ENCODE measurements around the gene TNNT2. TPM values are rescaled to one million over a fixed set of nuclear protein-coding genes. Genes with fewer than 3 reads are reported as not detected.

TNNT2 gene
- total RNA-seq, 1 donor from 2014 or later: 6.1 TPM

Other genes starting within 250 kb of the TNNT2 start
- gene TMEM9, start 223.2 kb downstream of the TNNT2 start, total RNA-seq: 87.8 and 88.1 TPM in 2 replicates
- gene IGFN1, start 186.9 kb downstream of the TNNT2 start, total RNA-seq: 0.02 TPM in 1 of 2 replicates, not detected in the other
- gene PKP1, start 94.2 kb downstream of the TNNT2 start, total RNA-seq: 0.07 and 0.22 TPM in 2 replicates
- gene LAD1, start 21.6 kb upstream of the TNNT2 start, total RNA-seq: 0.29 and 1.2 TPM in 2 replicates
- gene TNNI1, start 44.0 kb upstream of the TNNT2 start, total RNA-seq: 3.0 and 3.2 TPM in 2 replicates
- 150 and 152 TPM in 2 replicates for gene PHLDA3, start 91.5 kb upstream of the TNNT2 start, total RNA-seq
- 289 and 317 TPM in 2 replicates for gene CSRP1, start 129.4 kb upstream of the TNNT2 start, total RNA-seq
- gene NAV1, start 161.4 kb upstream of the TNNT2 start, total RNA-seq: 79.7 and 85.2 TPM in 2 replicates